Measurements from ENCODE around the gene UBE2Q1.

UBE2Q1 gene

DNA sequence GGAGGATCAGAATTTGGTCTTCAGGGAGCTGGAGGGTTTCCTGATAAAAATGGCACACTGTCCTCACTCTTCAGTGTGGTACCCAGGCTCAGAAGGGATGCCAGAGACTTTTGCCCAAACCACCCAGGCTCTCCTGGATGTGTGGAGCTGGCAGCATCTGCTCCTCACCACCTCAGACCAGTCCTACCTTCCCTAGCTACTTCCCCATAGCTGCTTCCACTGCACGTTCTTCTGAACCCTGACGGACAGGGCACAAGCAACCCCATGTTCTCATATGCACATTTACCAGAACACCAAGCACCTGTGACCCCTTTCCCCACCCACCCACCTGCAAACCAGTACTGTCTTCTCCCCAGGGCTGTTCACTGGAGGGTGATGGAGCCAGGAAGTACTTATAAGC, 44.9 kb upstream of the UBE2Q1 start:
- no peak for ATAC-seq (ENCODE audit: low read depth)
- no peak for DNase-seq (ENCODE audit: low spot score)
- no peaks in the 10 kb centered on the region for H3K27me3 ChIP-seq (ENCODE audit: insufficient read depth, poor library complexity, severe bottlenecking)
- no peaks in the 10 kb centered on the region for H3K9me3 ChIP-seq (ENCODE audit: severe bottlenecking)
- H3K36me3 ChIP-seq (ENCODE audit: low read depth): peaks cover 56% of the 10 kb centered on the region
- no peak overlapping the region for H3K27ac ChIP-seq (ENCODE audit: poor library complexity, severe bottlenecking)
- TF ChIP-seq, protein P1, sequence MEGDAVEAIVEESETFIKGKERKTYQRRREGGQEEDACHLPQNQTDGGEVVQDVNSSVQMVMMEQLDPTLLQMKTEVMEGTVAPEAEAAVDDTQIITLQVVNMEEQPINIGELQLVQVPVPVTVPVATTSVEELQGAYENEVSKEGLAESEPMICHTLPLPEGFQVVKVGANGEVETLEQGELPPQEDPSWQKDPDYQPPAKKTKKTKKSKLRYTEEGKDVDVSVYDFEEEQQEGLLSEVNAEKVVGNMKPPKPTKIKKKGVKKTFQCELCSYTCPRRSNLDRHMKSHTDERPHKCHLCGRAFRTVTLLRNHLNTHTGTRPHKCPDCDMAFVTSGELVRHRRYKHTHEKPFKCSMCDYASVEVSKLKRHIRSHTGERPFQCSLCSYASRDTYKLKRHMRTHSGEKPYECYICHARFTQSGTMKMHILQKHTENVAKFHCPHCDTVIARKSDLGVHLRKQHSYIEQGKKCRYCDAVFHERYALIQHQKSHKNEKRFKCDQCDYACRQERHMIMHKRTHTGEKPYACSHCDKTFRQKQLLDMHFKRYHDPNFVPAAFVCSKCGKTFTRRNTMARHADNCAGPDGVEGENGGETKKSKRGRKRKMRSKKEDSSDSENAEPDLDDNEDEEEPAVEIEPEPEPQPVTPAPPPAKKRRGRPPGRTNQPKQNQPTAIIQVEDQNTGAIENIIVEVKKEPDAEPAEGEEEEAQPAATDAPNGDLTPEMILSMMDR (IDR thresholded peaks at IDR 0.05; ENCODE audit: poor library complexity, severe bottlenecking): no peak
- H3K4me3 ChIP-seq (ENCODE audit: severe bottlenecking): no peak overlapping the region
- H3K4me1 ChIP-seq (ENCODE audit: insufficient read depth, poor library complexity, severe bottlenecking): no peaks in the 10 kb centered on the region

DNA sequence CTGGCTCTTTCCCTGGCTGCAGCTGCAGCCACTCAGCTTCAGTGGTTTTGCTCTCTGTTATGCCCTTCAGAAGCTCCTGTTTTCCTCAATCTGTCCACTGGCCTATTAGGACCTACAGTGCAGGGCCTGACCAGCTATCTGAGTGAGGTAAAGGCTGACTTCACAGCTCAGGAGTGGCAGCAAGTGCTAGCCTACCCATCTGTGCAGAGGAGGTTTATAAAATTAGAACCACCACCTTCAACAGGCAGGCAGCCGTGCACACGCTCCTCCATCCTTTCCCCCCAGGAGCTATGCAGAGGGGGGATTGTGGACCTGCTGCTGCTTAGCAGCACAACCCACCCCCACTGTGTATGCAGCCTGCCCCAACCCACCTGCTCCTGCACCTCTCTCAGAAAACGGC, 41.2 kb upstream of the UBE2Q1 start:
- Histone ChIP-seq H3K4me3 (ENCODE audit: severe bottlenecking) (no peak overlapping the region), H3K36me3 (ENCODE audit: low read depth) (peaks cover 82% of the 10 kb centered on the region), H3K27me3 (ENCODE audit: insufficient read depth, poor library complexity, severe bottlenecking) (no peaks in the 10 kb centered on the region), H3K9me3 (ENCODE audit: severe bottlenecking) (no peaks in the 10 kb centered on the region), H3K4me1 (ENCODE audit: insufficient read depth, poor library complexity, severe bottlenecking) (no peaks in the 10 kb centered on the region), H3K27ac (ENCODE audit: poor library complexity, severe bottlenecking) (no peak overlapping the region)
- ATAC-seq (ENCODE audit: low read depth) (no peak), DNase-seq (ENCODE audit: low spot score) (no peak)
- TF ChIP-seq, protein P1 (IDR thresholded peaks at IDR 0.05; ENCODE audit: poor library complexity, severe bottlenecking): no peak

DNA sequence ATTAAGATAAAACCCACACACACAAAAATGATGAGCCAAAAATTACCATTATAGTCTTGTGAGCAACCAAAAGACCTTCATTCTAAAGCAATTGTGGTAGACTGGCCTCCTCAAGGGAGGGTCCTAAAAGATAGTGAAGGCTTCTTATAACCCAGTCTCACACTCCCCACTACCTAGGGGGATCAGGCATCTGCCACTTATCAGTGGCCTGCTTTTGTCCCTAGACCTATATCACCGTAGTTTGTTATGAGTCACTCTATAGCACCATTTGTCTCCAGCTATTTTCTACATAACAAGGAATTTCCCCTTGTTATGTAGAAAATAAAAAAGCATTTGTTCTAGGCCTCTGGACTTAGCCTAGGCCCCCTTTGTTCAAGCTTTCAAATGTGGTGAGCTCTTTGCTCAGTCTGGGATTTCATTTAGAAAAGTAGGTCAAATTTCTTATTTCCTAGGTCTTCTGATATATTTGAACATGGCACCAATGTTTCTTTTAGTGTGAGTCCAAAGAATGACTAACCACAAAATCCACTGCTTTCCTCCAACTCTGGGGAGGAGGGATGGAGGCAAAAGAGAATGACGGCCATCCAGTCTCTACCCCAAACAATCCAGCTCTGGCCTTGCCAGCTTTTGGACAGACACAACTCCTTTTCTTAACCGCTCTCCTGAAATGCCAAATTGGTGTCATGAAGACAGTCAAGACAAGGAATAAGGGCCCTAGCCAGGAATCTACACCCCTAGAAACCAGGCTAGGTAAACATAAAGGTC, 40.6 kb upstream of the UBE2Q1 start:
- H3K4me3 ChIP-seq (ENCODE audit: severe bottlenecking): no peak overlapping the region
- no peaks in the 10 kb centered on the region for H3K4me1 ChIP-seq (ENCODE audit: insufficient read depth, poor library complexity, severe bottlenecking)
- peaks cover 88% of the 10 kb centered on the region for H3K36me3 ChIP-seq (ENCODE audit: low read depth)
- no peak for DNase-seq (ENCODE audit: low spot score)
- no peaks in the 10 kb centered on the region for H3K27me3 ChIP-seq (ENCODE audit: insufficient read depth, poor library complexity, severe bottlenecking)
- no peak overlapping the region for H3K27ac ChIP-seq (ENCODE audit: poor library complexity, severe bottlenecking)
- TF ChIP-seq, protein P1 (IDR thresholded peaks at IDR 0.05; ENCODE audit: poor library complexity, severe bottlenecking): no peak
- ATAC-seq (ENCODE audit: low read depth): no peak
- H3K9me3 ChIP-seq (ENCODE audit: severe bottlenecking): no peaks in the 10 kb centered on the region

DNA sequence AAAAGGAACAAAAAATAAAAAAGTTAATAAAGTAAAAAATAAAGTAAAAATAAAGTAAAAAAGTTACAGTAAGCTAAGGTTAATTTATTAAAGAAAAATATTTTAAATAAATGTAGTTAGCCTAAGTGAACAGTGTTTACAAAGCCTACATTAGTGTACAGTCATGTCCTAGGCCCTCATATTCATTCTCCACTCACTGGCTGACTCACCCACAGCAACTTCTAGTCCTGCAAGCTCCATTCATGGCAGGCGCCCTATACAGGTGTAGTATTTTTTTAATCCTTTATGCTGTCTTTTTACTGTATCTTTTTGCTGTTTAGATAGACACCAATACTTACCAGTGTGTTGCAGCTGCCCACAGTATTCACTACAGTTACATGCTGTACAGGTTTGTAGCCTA, 37.2 kb upstream of the UBE2Q1 start:
- DNase-seq (ENCODE audit: low spot score) (no peak), ATAC-seq (ENCODE audit: low read depth) (peak; percentile 79)
- H3K9me3 ChIP-seq (ENCODE audit: severe bottlenecking): no peaks in the 10 kb centered on the region
- no peaks in the 10 kb centered on the region for H3K27me3 ChIP-seq (ENCODE audit: insufficient read depth, poor library complexity, severe bottlenecking)
- no peak overlapping the region for H3K27ac ChIP-seq (ENCODE audit: poor library complexity, severe bottlenecking)
- peaks cover 98% of the 10 kb centered on the region for H3K36me3 ChIP-seq (ENCODE audit: low read depth)
- TF ChIP-seq, protein P1 (IDR thresholded peaks at IDR 0.05; ENCODE audit: poor library complexity, severe bottlenecking): no peak
- H3K4me3 ChIP-seq (ENCODE audit: severe bottlenecking): no peak overlapping the region
- H3K4me1 ChIP-seq (ENCODE audit: insufficient read depth, poor library complexity, severe bottlenecking): no peaks in the 10 kb centered on the region

DNA sequence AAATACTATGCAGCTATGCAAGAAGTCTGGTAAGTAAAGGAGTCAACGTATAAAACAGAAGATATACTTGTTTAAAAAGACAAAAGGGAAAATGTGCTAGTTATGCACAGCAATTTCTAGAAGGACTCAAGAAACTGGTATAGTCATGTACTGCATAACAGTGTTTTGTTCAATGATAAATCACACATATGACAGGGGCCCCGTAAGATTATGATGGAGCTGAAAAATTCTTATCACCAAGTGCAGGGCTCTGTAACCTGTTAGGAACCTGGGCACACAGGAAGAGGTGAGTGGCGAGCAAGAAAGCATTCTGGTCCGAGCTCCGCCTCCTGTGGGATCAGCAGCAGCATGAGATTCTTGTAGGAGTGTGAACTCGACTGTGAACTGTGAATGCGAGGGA, 36.3 kb upstream of the UBE2Q1 start:
- Histone ChIP-seq H3K36me3 (ENCODE audit: low read depth) (peaks cover 98% of the 10 kb centered on the region), H3K4me1 (ENCODE audit: insufficient read depth, poor library complexity, severe bottlenecking) (no peaks in the 10 kb centered on the region), H3K27ac (ENCODE audit: poor library complexity, severe bottlenecking) (no peak overlapping the region), H3K9me3 (ENCODE audit: severe bottlenecking) (no peaks in the 10 kb centered on the region), H3K27me3 (ENCODE audit: insufficient read depth, poor library complexity, severe bottlenecking) (no peaks in the 10 kb centered on the region), H3K4me3 (ENCODE audit: severe bottlenecking) (no peak overlapping the region)
- ATAC-seq (ENCODE audit: low read depth) (no peak), DNase-seq (ENCODE audit: low spot score) (no peak)
- TF ChIP-seq, protein P1 (IDR thresholded peaks at IDR 0.05; ENCODE audit: poor library complexity, severe bottlenecking): no peak

Measured in RWPE2 (cell line).